B cell (primary cell): ENCODE data around the gene MAP3K19. TPM values are rescaled to one million over a fixed set of nuclear protein-coding genes. Genes with fewer than 3 reads are reported as not detected.

Experiments used
- ATAC-seq: fragments of 200-7000 bp; cut with Tn5 transposase; one replicate; pipeline ENCODE4 v1.10.0; 2021; ENCODE audit warnings: low read depth, mild to moderate bottlenecking, moderate number of reproducible peaks, moderate library complexity
- CTCF ChIA-PET: fragments of 350-600 bp; sonication (Branson Sonifier 250); formaldehyde crosslinking; loops from one replicate; lab custom pipeline; 2021; ENCODE audit warnings: antibody characterized with exemption, inconsistent platforms; lab: Charles Lee
- POLR2A ChIA-PET: fragments of 350-600 bp; sonication (Branson Sonifier 250); formaldehyde crosslinking; loops from one replicate; lab custom pipeline; 2021; ENCODE audit warnings: antibody characterized with exemption; lab: Charles Lee
- DNase-seq: peaks from one replicate; pipeline ENCODE4 v3.0.0; 2013
- H2AFZ ChIP-seq: 2 replicates; pipeline ENCODE4 v1.6.1; 2012; ENCODE audit warnings: mild to moderate bottlenecking, low read depth, low read length; ENCODE audit not compliant: insufficient read depth, poor library complexity, severe bottlenecking
- H3K27ac ChIP-seq, 2 donors: 1 replicate in 1 of 2; 2 replicates in 1 of 2; pipeline ENCODE4 v1.5.1; 2012 to 2013; ENCODE audit warnings: low read length in 2 of 2, mild to moderate bottlenecking in 2 of 2, moderate library complexity in 1 of 2
- H3K27me3 ChIP-seq, 4 experiments: fragments of 200-600 bp in 1 of 4; sonication (generic) in 1 of 4; replicated peaks in 1 of 4; 1 replicate in 2 of 4; 2 replicates in 2 of 4; pipeline versions ENCODE4 v1.6.1 to v1.7.0; 2013 to 2016; ENCODE audit warnings: low read length in 3 of 4, mild to moderate bottlenecking in 2 of 4, mixed read lengths in 1 of 4, moderate library complexity in 1 of 4; ENCODE audit not compliant: insufficient read depth in 4 of 4, control insufficient read depth in 3 of 4; ENCODE audit errors: control extremely low read depth in 1 of 4
- H3K36me3 ChIP-seq, 2 experiments: replicated peaks in 1 of 2; 1 replicate in 1 of 2; 2 replicates in 1 of 2; pipeline versions ENCODE4 v1.6.1 to v1.7.1; 2013; ENCODE audit warnings: low read length in 1 of 2; ENCODE audit not compliant: insufficient read depth in 2 of 2, control insufficient read depth in 1 of 2; ENCODE audit errors: control extremely low read depth in 1 of 2, extremely low read depth in 1 of 2
- H3K4me1 ChIP-seq, 2 donors: fragments of 200-600 bp in 1 of 2; sonication (generic) in 1 of 2; 1 replicate in 1 of 2; 2 replicates in 1 of 2; pipeline versions ENCODE4 v1.5.1 to v1.6.1; 2013 to 2017; ENCODE audit warnings: low read length in 2 of 2; ENCODE audit not compliant: control insufficient read depth in 2 of 2, insufficient read depth in 2 of 2
- H3K4me2 ChIP-seq: replicated peaks from 2 replicates; pipeline ENCODE3; 2012; ENCODE audit warnings: mild to moderate bottlenecking, low read depth, low read length; ENCODE audit not compliant: poor library complexity, severe bottlenecking
- H3K4me3 ChIP-seq, 5 experiments: fragments of 200-600 bp in 1 of 5; sonication (generic) in 1 of 5; 1 replicate in 3 of 5; 2 replicates in 2 of 5; pipeline versions ENCODE4 v1.5.1 to v1.7.0; 2011 to 2016; ENCODE audit warnings: low read length in 4 of 5, mild to moderate bottlenecking in 4 of 5, low read depth in 2 of 5, control low read depth in 1 of 5, moderate library complexity in 1 of 5; ENCODE audit not compliant: insufficient read depth in 1 of 5; ENCODE audit errors: control extremely low read depth in 1 of 5, extremely low read depth in 1 of 5
- H3K79me2 ChIP-seq: fragments of 200-600 bp; sonication (generic); one replicate; pipeline ENCODE4 v1.6.0; 2016; ENCODE audit warnings: low read length; ENCODE audit not compliant: control insufficient read depth, insufficient read depth
- H3K9ac ChIP-seq: fragments of 200-600 bp; sonication (generic); 2 replicates; pipeline ENCODE4 v1.6.1; 2017; ENCODE audit warnings: mild to moderate bottlenecking, low read length, moderate library complexity
- H3K9me3 ChIP-seq, 3 donors: one replicate each; pipeline versions ENCODE4 v1.6.1 to v1.7.1; 2013; ENCODE audit warnings: low read length in 2 of 3; ENCODE audit not compliant: control insufficient read depth in 2 of 3, insufficient read depth in 1 of 3; ENCODE audit errors: control extremely low read depth in 1 of 3
- H4K20me1 ChIP-seq: 2 replicates; pipeline ENCODE4 v1.6.0; 2012; ENCODE audit warnings: mild to moderate bottlenecking, low read length; ENCODE audit not compliant: insufficient read depth, control insufficient read depth, poor library complexity, severe bottlenecking
- H3K27ac Mint-ChIP-seq: one replicate; pipeline ENCODE4 v1.8.0; 2021; ENCODE audit warnings: mixed read lengths
- H3K27me3 Mint-ChIP-seq: one replicate; pipeline ENCODE4 v1.8.0; 2021; ENCODE audit warnings: mixed read lengths
- H3K4me1 Mint-ChIP-seq: one replicate; pipeline ENCODE4 v1.8.0; 2021; ENCODE audit warnings: mixed read lengths
- H3K4me3 Mint-ChIP-seq: one replicate; pipeline ENCODE4 v1.8.0; 2021; ENCODE audit warnings: mixed read lengths
- H3K9me3 Mint-ChIP-seq: one replicate; pipeline ENCODE4 v1.8.0; 2022; ENCODE audit warnings: mixed read lengths; ENCODE audit not compliant: insufficient read depth
- EZH2 ChIP-seq: IDR thresholded peaks from 2 replicates; pipeline ENCODE4 v1.6.1; 2012; ENCODE audit warnings: borderline replicate concordance, low read depth, mild to moderate bottlenecking, moderate library complexity, low read length; ENCODE audit not compliant: insufficient read depth, poor library complexity, severe bottlenecking
- WGBS: methylation state at CpG from one replicate; pipeline ENCODE4 v1.1.5; 2013; ENCODE audit warnings: missing lambda C conversion rate; ENCODE audit not compliant: insufficient coverage; 5-methylcytosine and 5-hydroxymethylcytosine counted together
- intact Hi-C: fragments of 100-400 bp; cut with micrococcal nuclease; formaldehyde crosslinking; loops from one replicate; pipeline ENCODE4 v1.10.0; 2022
- polyA plus RNA-seq: library from polyadenylated mRNA; depleted of rRNA; stranded (reverse); fragments of >200 nt; gene quantifications from 2 replicates; pipeline ENCODE4 v1.2.3, GENCODE V29; 2012
- total RNA-seq, 2 donors: library from RNA; stranded (reverse); fragments of 120-200 nt in 1 of 2; gene quantifications; 1 replicate in 1 of 2; 2 replicates in 1 of 2; pipeline versions ENCODE4 v1.2.3 to v1.2.4, GENCODE V29; 2013 to 2022
- TF ChIP-seq, protein P1 (sequence below): fragments of 200-600 bp; IDR thresholded peaks from one replicate; pipeline ENCODE4 v1.8.0; 2022; ENCODE audit warnings: antibody characterized with exemption, mild to moderate bottlenecking

The MAP3K19 gene
- total and polyA plus RNA-seq, 2 donors (not counting 1 experiment from before 2014, with no cell fraction given): 0.46 TPM; not detected in 1

GRCh38 chr2:135030826-135031225 is 16.4 kb downstream of the MAP3K19 start:
- Mint-ChIP-seq H3K27ac (no peak overlapping the region), H3K9me3 (no peaks in the 10 kb centered on the region), H3K27me3 (peaks cover 8% of the 10 kb centered on the region), H3K4me1 (no peaks in the 10 kb centered on the region), H3K4me3 (no peak overlapping the region)
- no peak for ATAC-seq
- no peak for DNase-seq
- H3K4me3 ChIP-seq: no peak overlapping the region
- no peaks in the 10 kb centered on the region for H3K9me3 ChIP-seq
- H3K4me1 ChIP-seq: no peaks in the 10 kb centered on the region
- H3K27ac ChIP-seq: no peak overlapping the region
- intact Hi-C loops: no loop called here
- no peaks in the 10 kb centered on the region for H3K79me2 ChIP-seq
- ChIA-PET CTCF (interaction anchor here (0.6 kb wide), 1 partner anchor 30 kb away, joined by 4 read pairs; no protein-coding TSS in a partner anchor), POLR2A (no interaction called here)
- H3K27me3 ChIP-seq: no peaks in the 10 kb centered on the region
- H4K20me1 ChIP-seq: no peaks in the 10 kb centered on the region
- no peak overlapping the region for H3K9ac ChIP-seq
- WGBS: no CpG with 5 or more reads among the region's 1 CpG
- no peak overlapping the region for H3K4me2 ChIP-seq
- no peak overlapping the region for H2AFZ ChIP-seq
- TF ChIP-seq, protein P1, sequence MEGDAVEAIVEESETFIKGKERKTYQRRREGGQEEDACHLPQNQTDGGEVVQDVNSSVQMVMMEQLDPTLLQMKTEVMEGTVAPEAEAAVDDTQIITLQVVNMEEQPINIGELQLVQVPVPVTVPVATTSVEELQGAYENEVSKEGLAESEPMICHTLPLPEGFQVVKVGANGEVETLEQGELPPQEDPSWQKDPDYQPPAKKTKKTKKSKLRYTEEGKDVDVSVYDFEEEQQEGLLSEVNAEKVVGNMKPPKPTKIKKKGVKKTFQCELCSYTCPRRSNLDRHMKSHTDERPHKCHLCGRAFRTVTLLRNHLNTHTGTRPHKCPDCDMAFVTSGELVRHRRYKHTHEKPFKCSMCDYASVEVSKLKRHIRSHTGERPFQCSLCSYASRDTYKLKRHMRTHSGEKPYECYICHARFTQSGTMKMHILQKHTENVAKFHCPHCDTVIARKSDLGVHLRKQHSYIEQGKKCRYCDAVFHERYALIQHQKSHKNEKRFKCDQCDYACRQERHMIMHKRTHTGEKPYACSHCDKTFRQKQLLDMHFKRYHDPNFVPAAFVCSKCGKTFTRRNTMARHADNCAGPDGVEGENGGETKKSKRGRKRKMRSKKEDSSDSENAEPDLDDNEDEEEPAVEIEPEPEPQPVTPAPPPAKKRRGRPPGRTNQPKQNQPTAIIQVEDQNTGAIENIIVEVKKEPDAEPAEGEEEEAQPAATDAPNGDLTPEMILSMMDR: no peak
- TF ChIP-seq EZH2: no peak
- no peaks in the 10 kb centered on the region for H3K36me3 ChIP-seq

- H3K4me1 ChIP-seq: no peaks in the 10 kb centered on the region
Measured at GRCh38 chr2:135029481-135030134, 17.6 kb downstream of the MAP3K19 start.

More at GRCh38 chr2:135029481-135030134, 17.6 kb downstream of the MAP3K19 start:
- Histone ChIP-seq H3K27me3 (no peaks in the 10 kb centered on the region), H3K4me3 (no peak overlapping the region), H3K36me3 (no peaks in the 10 kb centered on the region), H3K9me3 (no peaks in the 10 kb centered on the region), H3K27ac (no peak overlapping the region), H2AFZ (no peak overlapping the region), H3K9ac (no peak overlapping the region), H4K20me1 (no peaks in the 10 kb centered on the region), H3K4me2 (no peak overlapping the region), H3K79me2 (no peaks in the 10 kb centered on the region)
- Mint-ChIP-seq H3K9me3 (no peaks in the 10 kb centered on the region), H3K27me3 (peaks cover 8% of the 10 kb centered on the region), H3K4me3 (no peak overlapping the region), H3K27ac (no peak overlapping the region), H3K4me1 (no peaks in the 10 kb centered on the region)
- intact Hi-C loops: no loop called here
- DNase-seq (no peak), ATAC-seq (no peak)
- no CpG with 5 or more reads among the region's 2 CpGs for WGBS
- ChIA-PET CTCF (no interaction called here), POLR2A (no interaction called here)
- TF ChIP-seq EZH2: no peak
- TF ChIP-seq, protein P1: no peak
